Embryonic facial prominence (tissue), 1 donor: ENCODE measurements around the gene GGT5.
"Not testable (repeated sequence)": the region's sequence is repeated elsewhere in the genome, so short reads cannot be mapped to it uniquely, and the experiment has no call there.

ENCODE experiments used
- DNase-seq: peaks from one replicate; pipeline ENCODE4 v3.0.0-alpha.2; 2016; ENCODE audit errors: extremely low spot score

GGT5 gene

DNA sequence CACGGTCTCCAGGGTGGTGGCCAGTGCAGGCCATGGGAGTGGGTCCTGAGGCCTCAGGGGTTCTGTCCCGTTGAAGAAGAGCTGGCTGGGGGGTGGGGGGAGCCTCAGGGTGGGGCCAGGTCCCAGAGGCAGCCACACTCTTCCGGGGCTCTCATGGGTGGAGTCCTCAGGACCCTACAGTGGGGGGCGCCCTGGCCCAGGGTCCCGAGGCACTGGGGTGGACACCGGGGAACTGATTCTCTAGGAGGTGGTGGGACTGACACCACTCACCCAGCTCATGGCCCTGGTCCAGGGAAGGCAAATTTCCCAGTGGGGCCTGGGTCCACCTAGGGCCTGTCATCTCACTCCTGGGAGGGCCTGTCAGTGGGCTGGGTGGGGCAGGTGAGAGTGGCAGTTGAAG is 12.8 kb downstream of the GGT5 start:
- no peak for DNase-seq

DNA sequence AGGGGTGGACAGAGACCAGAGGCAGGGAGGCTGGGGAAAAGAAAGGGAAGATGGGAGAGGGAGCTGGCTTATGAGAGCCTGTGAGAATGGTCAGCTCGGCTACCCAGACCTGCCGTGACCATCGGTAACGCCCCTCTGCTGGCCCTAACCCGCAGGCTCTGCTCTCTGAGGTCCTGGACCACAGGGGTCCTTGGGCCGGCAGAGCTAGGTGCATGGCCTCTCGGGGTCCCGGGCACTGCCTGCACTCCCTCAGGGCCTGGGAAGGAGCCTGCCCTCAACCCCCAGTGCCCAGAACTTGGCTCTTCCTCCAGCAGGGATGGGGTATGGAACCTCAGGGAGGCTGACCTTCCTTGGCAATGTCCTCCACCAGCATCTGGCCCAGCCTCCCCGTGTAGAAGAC is 13.2 kb downstream of the GGT5 start:
- no peak for DNase-seq

DNA sequence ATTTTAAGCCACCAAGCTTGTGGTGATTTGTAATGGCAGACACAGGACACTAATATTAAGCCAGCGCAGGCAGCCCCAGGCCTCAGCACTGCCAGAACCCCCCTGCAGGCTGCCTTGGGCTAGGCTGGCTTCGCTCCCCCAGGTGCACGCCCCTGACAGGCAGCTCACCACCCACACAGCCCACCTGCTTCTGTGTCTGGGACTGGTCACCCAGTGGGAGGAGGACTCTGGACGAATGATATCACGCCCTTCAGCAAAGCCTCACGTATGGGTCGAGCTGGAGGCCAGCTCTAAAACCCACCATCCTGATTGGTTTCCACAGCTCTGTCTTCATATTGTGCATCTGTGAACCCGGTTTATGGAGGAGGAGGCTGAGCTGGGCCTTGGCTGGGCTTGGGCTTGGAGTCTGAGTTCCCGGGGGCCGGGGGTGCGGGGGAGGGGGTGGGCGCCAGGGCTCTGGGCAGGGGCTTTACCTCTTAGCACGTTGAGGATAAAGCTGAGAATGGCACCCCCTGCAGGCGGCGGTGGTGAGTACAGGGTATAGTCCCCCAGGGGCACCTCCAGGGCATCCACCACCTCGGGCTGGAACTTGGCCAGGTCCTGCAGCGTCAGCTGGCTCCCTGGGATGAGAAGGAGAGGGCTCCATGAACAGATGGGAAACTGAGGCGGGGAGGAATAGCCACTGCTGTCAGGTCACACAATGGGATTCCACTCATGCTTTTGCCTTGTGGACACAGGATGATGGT is 13.8 kb downstream of the GGT5 start:
- no peak for DNase-seq

DNA sequence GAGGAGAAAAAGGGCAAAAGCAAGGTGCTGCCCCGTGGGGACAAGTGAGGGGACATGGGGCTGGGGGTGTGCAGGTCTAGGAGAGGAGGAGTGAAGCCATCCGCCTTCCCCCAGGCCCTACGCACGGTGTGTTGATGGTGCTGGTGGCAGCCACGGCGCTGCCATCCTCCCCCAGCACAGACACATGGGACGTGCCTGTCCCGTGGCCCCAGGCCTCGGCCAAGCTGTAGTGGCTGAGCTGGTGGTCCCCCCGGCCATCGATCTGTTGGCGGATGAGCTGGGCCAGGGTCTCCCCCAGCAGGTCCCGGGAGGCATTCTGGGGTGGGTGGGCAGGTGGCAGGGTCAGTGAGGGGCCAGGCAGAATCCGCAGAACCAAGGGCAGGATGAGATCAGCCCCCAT is 18.9 kb downstream of the GGT5 start:
- DNase-seq, result no peak

DNA sequence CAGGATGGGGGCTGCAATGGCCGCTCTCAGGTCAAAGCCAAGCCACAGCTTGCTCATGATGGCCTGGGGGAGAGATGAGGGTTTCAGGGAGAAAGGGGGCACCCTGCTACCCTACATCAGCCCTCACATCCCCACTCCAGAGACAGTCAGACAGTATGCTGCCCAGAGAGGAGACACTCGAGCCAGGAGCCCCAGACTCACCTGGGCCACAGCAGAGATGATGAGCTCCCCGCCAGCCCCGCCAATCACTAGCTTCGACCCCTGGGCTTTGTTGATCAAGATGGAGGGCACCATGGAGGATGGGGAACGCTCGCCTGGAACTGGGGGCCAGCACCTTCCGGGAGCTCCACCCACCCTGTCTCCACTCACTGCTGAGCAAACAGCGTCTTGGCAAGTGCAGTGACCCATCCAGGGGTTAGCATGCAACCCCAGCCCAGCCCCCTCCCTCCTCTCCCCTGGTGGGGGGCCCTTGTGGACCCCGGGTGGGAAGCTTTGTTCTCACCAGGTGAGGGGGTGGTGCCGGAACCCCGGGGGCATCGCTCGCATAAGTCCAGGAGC is 19.8 kb downstream of the GGT5 start:
- DNase-seq, result no peak

DNA sequence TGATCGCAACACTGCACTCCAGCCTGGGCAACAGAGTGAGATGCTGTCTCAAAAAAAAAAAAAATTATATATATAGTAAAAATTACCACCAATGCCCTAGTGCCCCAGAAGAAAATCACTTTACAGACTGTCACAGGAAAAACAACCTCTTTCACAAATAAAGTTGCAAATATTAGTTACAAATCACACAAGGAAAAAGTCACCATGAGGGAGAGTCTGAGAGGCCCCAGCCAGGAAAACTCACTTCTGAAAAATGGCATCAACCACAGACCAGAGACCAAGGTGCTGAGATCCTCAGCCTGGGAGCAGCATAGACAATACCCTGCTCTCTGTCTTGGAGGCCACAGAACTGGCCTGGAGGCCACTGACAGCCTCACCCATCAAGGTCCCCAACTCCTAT is 20.4 kb downstream of the GGT5 start:
- DNase-seq, result no peak

DNA sequence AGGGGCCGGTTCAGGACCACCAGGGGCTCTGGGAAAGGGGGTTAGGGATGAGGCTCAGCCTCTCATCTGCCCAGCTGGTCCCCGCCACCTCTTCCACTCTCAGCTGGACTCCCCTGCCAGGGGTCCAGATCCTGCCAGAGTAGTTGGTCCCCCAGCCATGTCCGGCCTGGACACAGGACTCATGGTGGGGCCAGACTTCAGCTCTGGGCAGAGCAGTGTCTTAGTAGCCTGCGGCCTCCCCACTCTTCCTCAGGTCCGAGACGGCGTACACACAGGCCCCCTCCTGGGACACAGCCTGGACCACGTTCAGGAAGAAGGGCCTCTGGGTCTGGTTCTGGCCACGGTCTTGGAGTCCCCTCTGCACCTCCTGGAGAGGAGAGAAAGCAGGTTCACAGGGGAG is 25.1 kb downstream of the GGT5 start:
- DNase-seq, result no peak

DNA sequence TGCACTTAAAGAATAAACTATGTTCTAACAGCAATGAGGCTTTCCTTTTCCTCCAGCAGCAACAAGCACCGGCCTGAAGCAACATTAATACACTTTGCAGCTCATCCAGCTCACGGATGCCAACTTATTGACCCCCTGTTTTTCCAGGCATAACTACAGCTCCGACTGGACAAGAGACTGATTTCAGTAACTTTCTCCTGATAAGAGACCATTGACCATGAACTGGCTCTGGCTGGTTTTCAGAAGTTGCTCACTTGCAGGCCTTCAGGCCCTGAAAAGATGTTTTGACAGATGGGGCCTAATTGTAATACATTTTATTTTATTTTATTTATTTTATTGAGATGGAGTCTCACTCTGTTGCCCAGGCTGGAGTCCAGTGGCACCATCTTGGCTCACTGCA is 27.5 kb downstream of the GGT5 start:
- DNase-seq, result no peak

DNA sequence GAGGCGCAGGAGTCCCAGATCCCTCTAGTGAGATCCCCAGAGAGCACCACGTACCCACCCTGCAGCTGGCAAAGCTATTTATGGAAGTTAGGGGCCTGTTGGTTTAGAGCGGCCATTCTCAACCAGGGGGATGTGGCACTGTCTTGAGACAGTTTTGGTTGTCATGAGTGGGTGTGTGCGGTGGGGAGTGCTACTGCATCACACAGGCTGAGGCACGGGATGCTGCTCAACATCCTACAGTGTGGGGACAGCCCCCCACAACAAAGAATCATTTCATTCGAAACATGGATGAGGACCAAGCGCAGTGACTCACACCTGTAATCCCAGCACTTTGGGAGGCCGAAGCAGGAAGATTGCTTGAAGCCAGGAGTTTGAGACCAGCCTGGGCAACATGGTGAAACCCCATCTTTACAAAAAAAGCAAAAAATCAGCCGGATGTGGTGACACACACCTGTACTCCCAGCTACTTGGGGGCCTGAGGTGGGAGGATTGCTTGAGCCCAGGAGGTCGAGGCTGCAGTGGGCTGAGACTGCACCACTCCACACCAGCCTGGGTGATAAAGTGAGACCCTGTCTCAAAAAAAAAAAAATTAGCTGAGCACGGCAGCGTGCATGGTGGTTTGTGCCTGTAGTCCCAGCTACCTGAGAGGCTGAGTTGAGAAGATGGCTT is 28.2 kb downstream of the GGT5 start:
- no peak for DNase-seq

DNA sequence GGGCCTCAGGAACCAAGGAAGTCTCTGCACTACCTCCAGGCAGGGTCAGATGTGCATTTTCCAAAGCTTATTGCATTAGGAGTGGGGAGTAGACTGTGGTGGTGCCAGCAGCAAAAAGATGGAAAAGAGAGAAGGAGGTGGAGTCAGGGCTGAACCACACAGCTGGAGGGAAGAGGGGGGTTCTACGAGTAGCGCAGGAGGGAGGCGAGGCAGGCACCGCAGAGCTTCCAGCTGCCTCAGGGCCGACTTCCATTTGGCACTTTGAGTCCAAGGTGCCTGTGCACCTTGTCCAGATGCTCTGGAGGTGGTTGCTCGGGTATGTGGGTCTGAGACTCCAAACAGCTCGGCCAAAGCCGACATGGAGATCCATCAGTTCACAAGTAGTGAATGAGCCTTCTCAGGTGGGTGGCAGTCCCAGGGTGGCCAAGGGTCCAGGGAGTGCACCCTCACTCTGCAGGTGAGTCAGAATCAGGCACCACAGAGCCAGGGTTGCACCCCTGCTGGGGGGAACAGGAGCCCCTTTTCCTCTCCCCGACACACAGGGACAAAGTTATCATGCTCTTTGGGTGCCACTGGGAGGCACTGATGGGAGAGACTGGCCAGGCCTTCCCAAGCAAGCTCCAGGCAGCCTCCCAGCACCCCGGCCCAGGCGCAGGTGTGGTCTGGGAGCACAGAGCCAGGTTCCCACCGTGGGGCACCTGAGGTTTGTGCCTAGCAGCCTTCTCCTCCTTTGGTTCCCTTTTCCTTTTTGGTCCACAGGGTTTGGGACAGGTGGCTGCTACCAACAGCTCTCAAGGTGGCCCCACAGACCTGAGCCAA is 30.2 kb downstream of the GGT5 start:
- DNase-seq, result no peak

DNA sequence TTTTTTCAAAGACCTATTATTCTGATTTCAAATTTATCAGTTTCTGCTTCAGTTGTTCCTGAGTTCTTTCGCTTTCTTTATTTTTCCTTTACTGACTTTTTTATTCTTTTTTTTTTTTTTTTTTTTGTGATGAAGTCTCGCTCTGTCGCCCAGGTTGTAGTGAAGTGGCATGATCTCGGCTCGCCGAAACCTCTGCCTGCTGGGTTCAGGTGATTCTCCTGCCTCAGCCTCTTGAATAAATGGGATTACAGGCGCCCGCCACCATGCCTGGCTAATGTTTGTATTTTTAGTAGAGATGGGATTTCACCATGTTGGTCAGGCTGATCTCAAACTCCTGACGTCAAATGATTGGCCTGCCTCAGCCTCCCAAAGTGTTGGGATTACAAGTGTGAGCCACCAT is 31.8 kb downstream of the GGT5 start:
- not testable (repeated sequence) for DNase-seq

DNA sequence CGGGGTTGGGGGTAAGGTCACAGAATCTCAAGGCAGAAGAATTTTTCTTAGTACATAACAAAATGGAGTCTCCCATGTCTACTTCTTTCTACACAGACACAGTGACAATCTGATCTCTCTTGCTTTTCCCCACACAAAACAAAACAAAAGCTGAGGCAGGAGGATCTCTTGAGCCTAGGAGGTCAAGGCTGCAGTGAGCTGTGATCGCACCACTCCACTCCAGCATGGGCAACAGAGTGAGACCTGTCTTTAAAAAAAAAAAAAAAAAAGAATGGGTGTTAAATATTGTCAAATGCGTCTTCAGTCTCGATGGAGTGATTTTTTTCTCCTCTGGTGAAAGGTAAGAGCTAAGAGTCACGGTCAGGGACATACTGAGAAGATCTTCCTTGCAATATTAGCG is 33.2 kb downstream of the GGT5 start:
- not testable (repeated sequence) for DNase-seq

DNA sequence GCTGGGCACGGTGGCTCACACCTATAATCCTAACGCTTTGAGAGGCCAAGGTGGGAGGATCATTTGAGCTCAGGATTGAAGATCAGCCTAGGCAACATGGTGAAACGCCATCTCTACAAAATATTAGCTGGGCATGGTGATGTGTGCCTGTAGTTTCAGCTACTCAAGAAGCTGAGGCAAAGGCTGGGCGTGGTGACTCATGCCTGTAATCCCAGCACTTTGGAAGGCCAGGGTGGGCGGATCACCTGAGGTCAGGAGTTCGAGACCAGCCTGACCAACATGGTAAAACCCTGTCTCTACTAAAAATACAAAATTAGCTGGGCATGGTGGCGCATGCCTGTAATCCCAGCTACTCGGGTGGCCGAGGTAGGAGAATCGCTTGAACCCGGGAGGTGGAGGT is 34.5 kb downstream of the GGT5 start:
- DNase-seq, result not testable (repeated sequence)

DNA sequence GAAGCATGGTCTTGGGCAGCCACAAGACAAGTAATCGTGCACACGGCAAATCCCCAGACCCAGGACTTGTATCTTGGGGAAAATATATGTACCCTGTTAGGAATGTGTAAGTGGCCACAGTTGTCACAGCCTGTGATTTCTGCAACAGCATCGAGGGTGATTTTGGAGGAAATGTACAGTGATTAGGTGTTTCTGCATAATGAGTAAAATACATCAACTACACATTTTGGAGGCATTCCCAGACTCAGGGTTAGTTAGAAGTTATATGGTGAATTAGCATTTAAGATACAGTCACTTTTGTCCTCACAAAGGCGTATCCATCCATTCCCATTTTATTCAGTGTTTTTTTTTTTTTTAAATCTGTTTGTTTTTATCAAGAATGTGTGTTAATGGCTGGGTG is 35.2 kb downstream of the GGT5 start:
- no peak for DNase-seq

DNA sequence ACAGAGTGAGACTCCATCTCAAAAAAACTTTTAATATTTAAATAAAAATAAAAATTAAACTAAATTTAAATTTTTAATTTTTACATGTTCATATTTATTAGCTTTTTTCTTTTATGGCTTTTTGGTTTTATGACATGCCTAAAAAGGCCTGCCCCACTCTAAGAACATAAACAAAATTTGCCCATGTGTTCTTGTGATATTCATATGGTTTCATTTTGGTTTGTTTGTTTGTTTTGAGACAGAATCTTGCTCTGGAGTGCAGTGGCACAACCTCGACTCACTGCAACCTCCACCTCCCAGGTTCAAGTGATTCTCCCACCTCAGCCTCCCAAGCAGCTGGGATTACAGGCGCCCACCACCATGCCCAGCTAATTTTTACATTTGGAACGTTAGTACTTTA is 35.9 kb downstream of the GGT5 start:
- no peak for DNase-seq

DNA sequence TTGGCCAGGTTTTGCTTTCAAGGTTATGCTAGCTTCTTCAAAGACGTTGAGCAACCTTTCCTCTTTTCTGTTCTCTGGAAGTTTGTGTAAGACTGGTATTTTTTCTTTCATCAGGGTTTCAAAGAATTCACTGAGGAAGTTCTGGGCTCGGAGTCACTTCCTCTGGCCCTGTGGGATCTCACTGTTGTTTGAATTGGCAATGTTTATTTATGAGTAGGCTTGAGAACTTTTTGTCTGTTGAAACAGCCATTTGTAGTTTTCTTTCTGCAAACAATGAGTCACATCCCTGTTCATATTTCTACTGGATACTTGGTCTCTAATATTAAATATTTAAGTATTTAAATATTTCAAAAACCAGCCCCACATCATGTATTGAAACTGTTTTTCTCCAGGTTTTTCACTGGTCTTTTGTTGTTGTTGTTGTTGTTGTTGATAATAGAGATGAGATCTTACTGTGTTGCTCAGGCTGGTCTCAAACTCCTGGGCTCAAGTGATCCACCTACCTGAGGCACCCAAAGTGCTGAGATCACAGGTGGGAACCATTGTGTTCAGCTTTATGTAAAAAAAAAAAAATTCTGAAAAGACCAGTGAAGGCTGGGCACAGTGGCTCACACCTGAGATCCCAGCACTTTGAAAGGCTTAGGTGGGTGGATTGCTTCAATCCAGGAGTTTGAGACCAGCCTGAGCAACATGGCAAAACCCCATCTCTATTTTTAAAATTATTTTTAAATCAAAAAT is 36.7 kb downstream of the GGT5 start:
- DNase-seq, result no peak

DNA sequence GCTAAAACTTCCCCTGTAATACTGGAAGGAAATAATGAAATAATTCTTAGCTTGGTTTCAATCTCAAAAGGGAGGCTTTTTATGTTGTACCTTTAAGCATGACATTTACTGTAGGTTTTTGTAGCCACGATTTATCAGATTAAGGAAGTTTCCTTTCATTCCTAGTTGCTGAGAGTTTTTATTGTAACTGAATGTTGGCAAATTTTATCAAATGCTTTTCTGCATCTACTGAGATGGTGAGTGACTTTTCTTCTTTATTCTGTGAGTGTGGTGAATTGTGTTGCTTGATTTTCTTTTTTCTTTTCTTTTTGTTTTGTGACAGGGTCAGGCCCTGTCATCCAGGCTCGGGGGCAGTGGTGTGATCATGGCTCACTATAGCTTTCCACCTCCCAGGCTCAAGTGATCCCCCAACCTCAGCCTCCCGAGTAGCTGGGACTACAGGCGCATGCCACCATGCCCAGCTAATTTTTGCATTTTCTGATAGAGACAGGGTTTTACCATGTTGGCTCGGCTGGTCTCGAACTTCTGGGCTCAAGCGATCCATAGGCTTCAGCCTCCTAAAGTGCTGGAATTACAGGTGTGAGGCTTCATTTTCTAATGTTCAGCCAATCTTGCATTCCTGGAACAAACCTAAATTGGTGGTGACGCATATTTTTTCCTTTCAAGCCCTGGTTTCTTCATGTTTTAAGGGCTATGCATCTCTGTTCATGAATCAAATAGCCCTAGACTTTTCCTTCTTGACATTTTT is 37.4 kb downstream of the GGT5 start:
- DNase-seq, result no peak

DNA sequence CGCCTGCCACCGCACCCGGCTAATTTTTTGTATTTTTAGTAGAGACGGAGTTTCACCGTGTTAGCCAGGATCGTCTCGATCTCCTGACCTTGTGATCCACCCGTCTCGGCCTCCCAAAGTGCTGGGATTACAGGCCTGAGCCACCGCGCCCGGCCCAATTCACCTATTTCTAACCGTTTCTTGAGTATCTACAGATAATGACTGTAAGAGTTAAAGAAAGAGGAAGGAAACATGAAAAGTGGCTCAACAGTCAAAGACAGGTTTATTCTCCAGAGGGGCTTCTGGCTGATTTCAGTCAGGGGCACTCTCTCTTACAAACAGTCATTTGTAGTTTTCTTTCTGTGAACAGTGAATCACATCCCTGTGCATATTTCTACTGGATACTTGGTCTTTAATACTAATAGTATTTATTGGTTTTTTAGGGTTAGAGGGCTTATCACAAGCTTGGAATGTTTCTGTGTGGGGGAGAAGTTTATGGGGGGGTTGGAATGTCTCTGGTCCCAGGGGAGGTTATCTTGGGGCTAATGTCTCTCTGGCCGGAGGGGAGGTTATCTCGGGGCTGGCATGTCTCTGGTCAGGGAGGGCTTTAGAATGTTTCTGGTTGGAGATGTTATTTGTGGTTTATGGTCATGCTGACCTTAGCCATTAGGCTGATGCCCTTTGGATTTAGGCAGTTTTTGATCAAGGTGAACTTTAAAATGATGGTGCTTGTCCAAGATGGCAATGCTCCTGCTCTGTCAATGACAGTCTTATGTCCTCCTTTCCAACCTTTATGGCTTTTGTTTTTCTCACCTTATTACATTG is 38.2 kb downstream of the GGT5 start:
- not testable (repeated sequence) for DNase-seq

DNA sequence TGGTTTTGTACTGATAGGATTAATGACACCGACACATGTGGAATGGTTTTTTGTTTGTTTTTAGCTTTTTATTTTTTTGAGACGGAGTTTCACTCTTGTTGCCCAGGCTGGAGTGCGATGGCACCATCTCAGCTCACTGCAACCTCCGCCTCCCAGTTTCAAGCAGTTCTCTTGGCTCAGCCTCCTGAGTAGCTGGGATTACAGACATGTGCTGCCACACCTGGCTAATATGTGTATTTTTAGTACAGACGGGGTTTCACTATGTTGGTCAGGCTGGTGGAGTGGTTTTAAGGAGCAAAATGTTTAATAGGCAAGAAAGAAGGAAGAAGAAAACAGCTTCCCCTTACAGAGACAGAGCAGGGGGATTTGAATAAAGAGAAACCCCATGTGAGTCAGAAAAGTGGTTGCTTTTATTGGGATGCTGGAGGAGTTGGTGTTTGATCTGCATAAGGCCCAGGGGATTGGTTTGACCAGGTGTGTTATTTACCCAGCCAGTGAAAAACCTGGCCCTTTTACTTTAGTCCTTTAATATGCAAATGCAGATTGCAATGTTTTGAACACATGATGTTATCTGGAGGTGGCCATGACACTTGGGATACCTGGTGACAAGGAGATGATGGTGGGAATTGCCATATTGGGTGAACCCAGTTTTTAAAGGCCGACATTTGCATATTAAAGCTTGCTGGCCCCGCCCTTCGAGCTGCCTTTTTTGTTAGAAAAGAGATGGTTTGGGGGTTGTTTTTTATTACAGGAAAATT is 39.3 kb downstream of the GGT5 start:
- no peak for DNase-seq
